Measurements from ENCODE around the gene SLC7A1. TPM values are rescaled to one million over a fixed set of nuclear protein-coding genes. Genes with fewer than 3 reads are reported as not detected.

Gene SLC7A1
- total RNA-seq, 1 donor from 2014 or later: 91.5 TPM

- Histone ChIP-seq H3K36me3 (ENCODE audit: control insufficient read depth, insufficient read depth, low read length) (no peaks in the 10 kb centered on the region), H3K27me3 (ENCODE audit: control insufficient read depth, insufficient read depth, low read length) (no peaks in the 10 kb centered on the region), H3K4me3 (ENCODE audit: low read depth, low read length) (no peak overlapping the region)
- TF ChIP-seq CTCF (IDR thresholded peaks at IDR 0.05; ENCODE audit: insufficient read depth, low read length, poor library complexity, severe bottlenecking): no peak
- DNase-seq (ENCODE audit: low read depth): no peak
Measured at GRCh38 chr13:29619995-29620394, 24.5 kb upstream of the SLC7A1 start.

GRCh38 chr13:29613101-29613500, 17.6 kb upstream of the SLC7A1 start:
- DNase-seq (ENCODE audit: low read depth): no peak
- TF ChIP-seq CTCF (IDR thresholded peaks at IDR 0.05; ENCODE audit: insufficient read depth, low read length, poor library complexity, severe bottlenecking): no peak
- no peak overlapping the region for H3K4me3 ChIP-seq (ENCODE audit: low read depth, low read length)
- no peaks in the 10 kb centered on the region for H3K27me3 ChIP-seq (ENCODE audit: control insufficient read depth, insufficient read depth, low read length)
- no peaks in the 10 kb centered on the region for H3K36me3 ChIP-seq (ENCODE audit: control insufficient read depth, insufficient read depth, low read length)

GRCh38 chr13:29607465-29607864, 12.0 kb upstream of the SLC7A1 start:
- Histone ChIP-seq H3K4me3 (ENCODE audit: low read depth, low read length) (no peak overlapping the region), H3K36me3 (ENCODE audit: control insufficient read depth, insufficient read depth, low read length) (no peaks in the 10 kb centered on the region), H3K27me3 (ENCODE audit: control insufficient read depth, insufficient read depth, low read length) (no peaks in the 10 kb centered on the region)
- no peak for DNase-seq (ENCODE audit: low read depth)
- TF ChIP-seq CTCF (IDR thresholded peaks at IDR 0.05; ENCODE audit: insufficient read depth, low read length, poor library complexity, severe bottlenecking): no peak

- Histone ChIP-seq H3K4me3 (ENCODE audit: low read depth, low read length) (no peak overlapping the region), H3K27me3 (ENCODE audit: control insufficient read depth, insufficient read depth, low read length) (no peaks in the 10 kb centered on the region), H3K36me3 (ENCODE audit: control insufficient read depth, insufficient read depth, low read length) (no peaks in the 10 kb centered on the region)
- DNase-seq (ENCODE audit: low read depth): no peak
- no peak for TF ChIP-seq CTCF (IDR thresholded peaks at IDR 0.05; ENCODE audit: insufficient read depth, low read length, poor library complexity, severe bottlenecking)
Measured at GRCh38 chr13:29605860-29606526, 10.5 kb upstream of the SLC7A1 start.

GRCh38 chr13:29598321-29598720, 2.8 kb upstream of the SLC7A1 start:
- Histone ChIP-seq H3K36me3 (ENCODE audit: control insufficient read depth, insufficient read depth, low read length) (no peaks in the 10 kb centered on the region), H3K4me3 (ENCODE audit: low read depth, low read length) (no peak overlapping the region), H3K27me3 (ENCODE audit: control insufficient read depth, insufficient read depth, low read length) (no peaks in the 10 kb centered on the region)
- no peak for DNase-seq (ENCODE audit: low read depth)
- no peak for TF ChIP-seq CTCF (IDR thresholded peaks at IDR 0.05; ENCODE audit: insufficient read depth, low read length, poor library complexity, severe bottlenecking)

GRCh38 chr13:29597706-29598105, 2.2 kb upstream of the SLC7A1 start:
- TF ChIP-seq CTCF (IDR thresholded peaks at IDR 0.05; ENCODE audit: insufficient read depth, low read length, poor library complexity, severe bottlenecking): no peak
- Histone ChIP-seq H3K4me3 (ENCODE audit: low read depth, low read length) (no peak overlapping the region), H3K36me3 (ENCODE audit: control insufficient read depth, insufficient read depth, low read length) (no peaks in the 10 kb centered on the region), H3K27me3 (ENCODE audit: control insufficient read depth, insufficient read depth, low read length) (no peaks in the 10 kb centered on the region)
- no peak for DNase-seq (ENCODE audit: low read depth)
